ENCODE results near the gene MRPL11.
A peak's percentile ranks its signal among the peaks of the same experiment; 100 is the strongest.

Gene MRPL11

GRCh38 chr11:66438504-66439466 is at the start of gene MRPL11:
MRPL11 (minus strand) TSS chr11:66438848; CDS start chr11:66438754, 94 bp downstream.
- peak; percentile 90 for DNase-seq

- DNase-seq, result no peak
Observed at GRCh38 chr11:66484806-66485380, 46.2 kb upstream of the MRPL11 start.

- peak; percentile 99 for DNase-seq
Observed at GRCh38 chr11:66480117-66480938, 41.7 kb upstream of the MRPL11 start, which contains the start of gene DPP3. DPP3 (plus strand) TSS chr11:66480434; CDS start chr11:66482201, 1,767 bp downstream.

GRCh38 chr11:66479394-66480116 is 40.9 kb upstream of the MRPL11 start:
- DNase-seq, result peak; percentile 25

- DNase-seq, result no peak
Observed at GRCh38 chr11:66478729-66479393, 40.2 kb upstream of the MRPL11 start.

- DNase-seq, result no peak
Observed at GRCh38 chr11:66477263-66478201, 38.9 kb upstream of the MRPL11 start.

- no peak for DNase-seq
Observed at GRCh38 chr11:66476841-66477251, 38.2 kb upstream of the MRPL11 start.

GRCh38 chr11:66476173-66476840 is 37.7 kb upstream of the MRPL11 start:
- DNase-seq, result no peak

GRCh38 chr11:66475349-66476172 is 36.9 kb upstream of the MRPL11 start:
- no peak for DNase-seq

- no peak for DNase-seq
Observed at GRCh38 chr11:66473608-66474515, 35.2 kb upstream of the MRPL11 start.

- no peak for DNase-seq
Observed at GRCh38 chr11:66473167-66473566, 34.5 kb upstream of the MRPL11 start.

GRCh38 chr11:66472054-66472453 is 33.4 kb upstream of the MRPL11 start:
- DNase-seq, result no peak

- DNase-seq, result no peak
Observed at GRCh38 chr11:66471142-66471541, 32.5 kb upstream of the MRPL11 start.

GRCh38 chr11:66470015-66470414 is 31.4 kb upstream of the MRPL11 start:
- DNase-seq, result peak; percentile 9

- no peak for DNase-seq
Observed at GRCh38 chr11:66469441-66469840, 30.8 kb upstream of the MRPL11 start.

- no peak for DNase-seq
Observed at GRCh38 chr11:66468691-66469090, 30.0 kb upstream of the MRPL11 start.

GRCh38 chr11:66467756-66468155 is 29.1 kb upstream of the MRPL11 start:
- DNase-seq, result peak; percentile 77

Measured in suppressor macrophage treated with lipopolysaccharide for 4 hours (primary cell).